Stimulated activated CD4-positive, alpha-beta T cell treated with anti-CD3 and anti-CD28 coated beads, Interleukin-1b, Interleukin-23, amount 100 ng/mL, for 24 hours (primary cell): Measurements from ENCODE around the gene FHIP1A.

Experiments used
- DNase-seq, 4 experiments: peaks; one replicate each; pipeline ENCODE4 v3.0.0-alpha.2; 2020; ENCODE audit warnings: low read depth in 4 of 4, low spot score in 1 of 4

Gene FHIP1A

DNA sequence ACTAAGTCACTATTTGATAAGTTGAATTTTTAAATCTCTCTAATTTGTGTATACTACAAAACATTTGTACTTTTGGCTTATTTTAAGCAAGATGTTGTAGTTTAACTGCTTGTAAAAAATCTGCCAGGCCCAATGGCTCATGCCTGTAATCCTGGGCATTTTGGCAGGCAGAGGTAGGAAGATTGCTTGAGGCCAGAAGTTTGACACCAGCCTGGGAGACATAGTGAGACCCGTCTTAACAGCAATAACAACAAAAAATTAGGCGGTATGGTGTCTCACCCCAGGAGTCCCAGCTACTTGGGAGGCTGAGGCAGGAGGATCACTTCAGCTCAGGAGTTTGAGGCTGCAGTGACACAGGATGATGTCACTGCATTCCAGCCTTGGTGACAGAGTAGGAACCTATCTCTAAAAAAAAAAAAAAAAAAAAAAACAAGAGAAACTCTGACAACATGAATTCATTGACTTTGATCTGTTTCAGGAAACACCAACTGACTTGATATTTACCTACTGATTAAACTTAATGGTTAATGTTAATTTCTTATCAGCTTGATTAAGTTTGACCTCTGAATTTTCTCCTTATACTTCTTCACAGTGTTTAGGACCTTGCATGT lies 8.9 kb downstream of the FHIP1A start:
- DNase-seq, result no peak

DNA sequence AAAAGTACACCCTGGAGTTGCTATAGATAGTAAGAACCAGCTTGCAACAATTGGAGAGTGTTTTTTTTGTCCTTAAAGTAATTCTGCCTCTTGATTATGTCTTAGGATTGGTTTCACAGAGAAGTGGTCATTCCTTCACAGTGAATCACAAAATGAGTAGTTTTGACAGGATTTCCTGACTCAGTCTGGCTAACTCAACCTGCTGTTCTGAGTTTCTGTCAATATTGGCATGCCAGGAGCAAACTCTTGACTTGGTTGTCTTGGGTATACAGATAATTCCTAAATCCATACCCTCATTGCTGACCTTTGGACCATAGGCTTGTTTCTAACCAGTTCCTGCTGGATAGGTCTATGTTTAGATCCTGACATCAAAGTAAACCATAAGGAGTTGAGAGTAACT lies 9.4 kb downstream of the FHIP1A start:
- no peak for DNase-seq

DNA sequence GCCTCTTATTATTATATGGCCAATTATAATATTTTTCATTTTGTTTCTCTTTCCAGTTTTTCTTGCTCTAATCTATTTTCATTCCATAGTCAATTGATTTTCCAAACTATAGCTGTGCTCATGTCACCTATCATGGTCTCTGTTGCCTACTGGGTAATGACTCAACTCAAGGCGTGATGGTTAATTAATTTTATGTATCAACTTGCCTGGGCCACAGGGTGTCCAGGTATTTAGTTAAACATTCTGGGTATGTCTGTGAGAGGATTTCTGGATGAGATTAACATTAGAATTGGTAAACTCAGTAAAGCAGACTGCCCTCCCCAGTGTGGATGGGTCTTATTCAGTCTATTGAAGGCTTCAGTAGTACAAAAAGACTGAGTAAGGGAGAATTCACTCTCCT lies 9.9 kb downstream of the FHIP1A start:
- DNase-seq, result no peak

DNA sequence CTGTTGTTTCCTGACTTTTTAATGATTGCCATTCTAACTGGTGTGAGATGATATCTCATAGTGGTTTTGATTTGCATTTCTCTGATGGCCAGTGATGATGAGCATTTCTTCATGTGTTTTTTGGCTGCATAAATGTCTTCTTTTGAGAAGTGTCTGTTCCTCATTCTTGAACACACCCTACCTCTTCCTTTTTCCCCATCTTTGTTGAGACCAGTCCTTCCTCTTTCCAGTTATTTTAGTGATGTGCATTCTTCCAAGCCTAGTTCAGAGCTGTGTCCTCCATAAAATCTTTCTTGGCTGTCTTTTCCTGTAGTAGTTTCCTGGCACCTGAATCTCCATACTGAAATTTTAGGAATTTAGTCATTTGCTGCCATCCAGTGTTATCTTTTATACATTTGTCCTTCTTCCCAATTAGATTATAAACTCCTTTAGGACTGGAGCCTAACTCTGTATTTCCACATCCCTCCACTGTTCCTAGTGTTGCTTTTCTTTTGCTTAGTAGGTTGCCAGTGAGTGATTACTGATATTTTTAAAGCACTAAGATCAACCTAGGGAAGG lies 11.4 kb downstream of the FHIP1A start:
- DNase-seq, result no peak

DNA sequence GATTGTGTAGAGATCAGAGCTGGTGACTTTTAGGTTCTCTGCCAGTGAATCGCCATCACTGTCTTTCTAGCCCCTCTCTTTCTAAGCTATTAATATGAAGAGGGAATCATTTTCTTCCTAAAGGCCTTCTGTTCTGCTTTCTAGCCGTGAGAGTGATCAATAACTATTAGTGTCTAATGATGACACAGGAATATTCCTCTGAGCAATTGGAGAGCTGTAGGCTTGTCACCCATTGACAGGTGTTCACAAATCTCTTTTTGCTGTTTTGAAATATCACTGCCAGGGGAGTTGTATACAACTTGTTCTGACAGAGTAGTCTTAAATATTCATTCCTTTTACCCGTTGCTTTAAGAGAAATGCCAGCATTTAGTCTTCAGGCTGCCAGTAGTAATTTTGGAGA lies 13.9 kb downstream of the FHIP1A start:
- DNase-seq, result no peak

DNA sequence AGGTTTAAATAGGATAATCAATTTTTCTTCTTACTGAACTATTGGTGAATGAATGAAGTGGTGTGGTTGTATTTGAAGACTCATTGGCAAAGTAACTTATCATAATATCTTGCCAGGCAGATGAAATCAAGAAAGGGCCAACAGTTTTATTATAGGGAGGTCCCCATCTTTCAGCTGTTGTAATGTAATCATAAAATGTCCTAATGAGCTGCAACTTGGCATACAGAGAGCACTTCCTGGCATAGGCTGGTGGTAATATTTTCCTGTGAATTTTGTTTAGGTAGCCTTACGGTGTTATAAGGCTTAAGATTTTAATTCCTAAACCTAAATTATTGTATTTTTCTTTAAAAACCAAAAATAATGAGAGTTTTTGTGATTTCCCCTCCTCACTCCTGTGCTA lies 17.5 kb downstream of the FHIP1A start:
- no peak for DNase-seq

DNA sequence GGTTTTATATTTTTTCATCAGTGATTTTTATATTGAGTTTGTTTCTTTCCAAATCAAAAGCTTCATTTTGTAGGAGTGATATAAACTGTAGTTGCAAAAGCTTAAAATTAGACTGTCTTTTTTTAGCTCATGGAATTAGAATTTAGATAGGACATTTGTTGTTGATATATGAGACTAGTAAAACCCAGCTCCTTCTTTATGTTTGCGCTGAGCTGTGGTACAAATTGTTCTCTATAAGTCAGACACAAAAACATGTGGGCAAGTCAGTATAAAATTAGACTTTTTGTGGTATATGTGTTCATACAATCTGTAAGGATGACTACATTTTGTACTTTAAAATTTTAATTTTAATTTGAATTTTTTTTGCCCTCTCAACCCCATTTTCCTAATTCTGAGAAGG lies 18.3 kb downstream of the FHIP1A start:
- no peak for DNase-seq

DNA sequence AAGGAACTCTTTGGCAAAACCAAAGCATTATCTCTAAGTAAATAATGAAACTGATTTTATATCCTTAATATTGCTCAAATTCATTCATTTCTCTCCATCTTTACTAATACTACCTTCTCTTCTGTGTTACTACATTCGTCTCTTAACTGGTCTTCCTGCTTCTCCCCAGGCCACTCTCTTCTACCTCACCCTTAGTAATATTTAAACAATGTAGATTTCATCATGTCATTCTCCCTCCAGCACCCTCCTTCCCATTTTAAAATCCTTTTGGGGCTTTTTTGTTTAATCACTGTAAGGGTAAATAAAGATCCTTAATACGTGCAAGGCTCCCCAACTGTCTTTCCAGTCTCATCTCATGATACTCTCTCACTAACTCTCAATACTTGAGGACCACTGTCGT lies 19.4 kb downstream of the FHIP1A start:
- DNase-seq, result no peak

DNA sequence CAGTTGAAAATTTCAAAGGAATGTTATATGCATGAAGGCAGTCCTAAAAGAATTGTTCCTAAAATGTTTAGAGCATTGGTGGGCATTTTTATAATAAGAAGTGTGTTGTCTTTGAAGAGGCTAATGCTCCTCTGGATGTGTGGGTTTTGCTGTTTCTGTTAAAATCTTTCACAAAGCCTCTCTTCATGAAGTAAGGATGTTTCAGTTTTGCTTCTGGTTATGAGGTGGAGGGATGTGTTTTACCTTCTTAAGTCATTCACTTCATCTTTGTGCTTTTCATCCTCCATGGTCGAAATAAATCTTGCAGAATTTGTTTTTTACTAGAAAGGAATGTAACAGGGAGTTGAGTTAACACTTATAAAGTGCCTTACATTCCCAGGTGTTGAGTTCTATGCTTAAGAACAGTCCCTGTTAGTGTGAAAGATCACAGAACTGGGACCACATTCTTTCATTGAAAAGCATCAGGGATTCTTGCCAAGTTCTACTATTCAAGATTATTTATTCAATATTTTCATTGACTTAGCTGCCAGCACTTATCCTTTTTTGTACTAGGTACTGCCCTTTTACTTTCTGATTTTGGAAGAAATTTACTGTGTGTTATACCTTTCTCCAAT lies 21.1 kb downstream of the FHIP1A start:
- no peak for DNase-seq

DNA sequence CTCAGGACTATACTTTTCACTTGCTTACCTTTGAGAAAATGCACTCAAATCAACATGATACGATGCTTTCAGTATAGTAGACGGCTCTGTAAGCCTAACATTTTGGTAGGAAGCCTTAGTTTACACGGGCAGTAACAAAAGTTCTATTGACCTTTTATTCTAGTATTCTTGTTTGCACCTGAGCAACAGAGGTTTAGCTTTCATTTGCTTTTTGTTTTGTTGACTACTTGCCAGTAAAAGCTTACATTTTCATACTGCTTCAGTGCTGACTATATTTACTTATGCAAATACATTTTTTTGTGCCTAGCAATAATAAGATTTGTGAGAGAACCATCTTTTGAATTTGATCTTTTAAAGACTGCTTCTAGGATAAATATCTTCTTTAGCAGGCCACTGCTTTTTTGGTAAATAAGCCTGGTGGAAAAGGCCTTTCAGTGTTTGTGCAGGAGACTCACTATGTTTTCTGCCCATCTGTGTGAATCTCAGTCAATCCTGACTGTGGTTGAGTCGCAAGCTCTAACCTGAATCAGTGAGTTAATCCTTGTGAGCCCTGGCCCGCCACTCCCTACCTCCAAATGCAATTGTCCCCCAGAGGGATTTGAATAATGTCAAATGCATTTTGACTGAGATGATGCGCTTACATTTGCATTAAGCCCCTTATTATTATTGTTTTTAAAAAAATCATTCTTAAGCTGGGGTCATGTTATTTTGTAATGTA lies 21.9 kb downstream of the FHIP1A start:
- DNase-seq, result no peak

DNA sequence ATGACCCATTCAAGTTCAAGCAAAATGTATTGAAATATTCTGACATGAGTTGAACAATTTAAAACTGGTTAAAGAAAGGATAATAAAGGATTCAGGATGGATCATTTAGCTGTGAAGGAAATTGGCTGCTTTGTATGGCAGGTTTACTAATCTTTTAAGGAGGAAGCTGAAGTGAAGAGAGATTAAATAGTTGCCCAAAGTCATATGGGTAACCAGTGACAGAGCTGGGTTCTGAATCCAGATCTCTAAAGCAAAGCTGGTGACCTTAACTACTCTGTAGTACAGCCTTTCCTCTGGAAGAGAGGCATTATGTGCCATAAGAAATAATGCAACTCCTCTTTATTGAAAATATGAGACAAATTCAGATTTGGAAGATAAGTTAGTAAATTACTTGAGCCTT lies 22.8 kb downstream of the FHIP1A start:
- no peak for DNase-seq

DNA sequence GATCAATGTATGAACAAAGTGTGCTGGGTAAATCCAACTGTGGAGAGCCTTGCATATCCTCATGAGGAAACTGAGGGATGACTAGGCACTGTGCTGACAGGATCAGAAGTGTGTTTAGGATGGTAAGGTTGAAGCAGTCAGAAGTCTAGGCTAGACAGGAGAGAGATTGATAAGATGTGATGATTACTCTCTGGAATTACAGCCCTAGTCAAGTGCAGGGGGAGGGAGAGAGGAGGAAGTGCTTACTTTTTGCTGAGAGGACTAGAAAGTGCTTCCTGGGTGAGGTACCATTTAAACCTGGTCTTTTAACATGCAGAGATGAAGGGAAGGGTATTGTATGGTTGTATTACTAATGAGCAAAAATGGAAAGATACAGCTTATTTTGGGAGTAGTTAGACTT lies 23.7 kb downstream of the FHIP1A start:
- no peak for DNase-seq

DNA sequence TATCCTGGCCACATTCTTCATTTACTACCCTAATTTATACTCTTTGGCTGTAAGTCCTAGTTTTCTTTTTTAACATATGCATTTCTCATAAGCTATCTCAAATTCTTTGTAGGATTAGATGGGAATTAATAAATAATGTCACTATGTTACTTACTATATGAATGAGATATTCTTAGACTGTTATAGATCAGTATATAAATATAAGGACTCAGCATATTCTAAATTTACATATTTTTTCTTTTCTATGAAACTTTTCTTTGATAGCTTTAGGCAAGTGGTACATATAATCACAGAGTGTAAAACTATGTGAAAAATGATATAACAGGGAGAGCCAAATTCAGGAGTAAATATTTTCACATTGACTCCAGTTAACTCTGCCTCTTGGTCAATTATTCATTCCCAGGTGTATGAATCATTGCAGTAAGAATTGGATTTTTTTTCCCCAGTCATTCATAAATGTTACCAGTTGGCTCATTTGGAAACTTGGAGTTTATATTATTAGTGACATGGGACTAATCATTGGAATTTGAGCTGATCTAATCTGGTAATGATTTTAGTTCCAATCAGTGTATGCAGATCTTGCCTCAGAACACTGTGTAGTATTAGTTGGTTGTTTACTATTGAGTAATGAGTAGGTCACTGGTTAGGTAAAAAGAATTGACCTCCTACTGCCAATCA lies 25.3 kb downstream of the FHIP1A start:
- no peak for DNase-seq

DNA sequence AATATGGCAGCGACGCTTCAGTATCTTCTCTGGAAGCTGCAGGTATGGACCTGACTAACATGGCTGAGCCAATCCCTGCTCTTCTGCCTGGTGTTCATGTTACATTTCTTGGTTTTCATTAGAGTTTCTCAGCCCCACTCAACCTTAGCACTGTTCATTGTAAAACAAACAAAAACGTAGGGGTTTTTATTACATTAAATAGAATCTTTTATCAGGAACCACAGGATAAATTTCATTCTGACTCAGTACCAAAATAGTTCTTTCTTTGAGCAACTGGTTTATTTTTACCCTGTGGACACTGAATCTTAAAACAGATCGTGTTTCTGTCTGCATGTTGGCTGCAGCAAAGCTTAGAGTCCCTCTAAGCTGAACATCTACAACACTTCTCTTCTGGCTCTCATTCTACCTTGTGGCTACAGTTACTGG lies 27.1 kb downstream of the FHIP1A start:
- no peak for DNase-seq

DNA sequence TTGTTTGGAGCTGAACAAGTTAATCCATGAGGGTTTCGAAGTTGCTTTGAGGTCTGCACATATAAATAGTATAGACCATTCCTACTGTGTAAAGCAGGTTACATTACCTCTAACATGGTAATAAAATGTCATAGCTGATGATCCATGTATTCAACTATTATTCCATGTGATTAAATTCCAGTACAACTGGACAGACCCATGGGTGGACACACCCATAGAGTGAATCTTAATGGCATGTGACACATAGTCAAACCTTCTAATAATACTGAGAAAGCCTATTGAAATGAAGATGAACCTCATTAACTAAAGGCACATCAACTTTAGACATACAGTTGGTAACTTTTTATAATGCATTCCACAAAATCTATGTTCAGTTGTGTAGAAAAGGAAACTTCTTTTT lies 28.5 kb downstream of the FHIP1A start:
- no peak for DNase-seq

DNA sequence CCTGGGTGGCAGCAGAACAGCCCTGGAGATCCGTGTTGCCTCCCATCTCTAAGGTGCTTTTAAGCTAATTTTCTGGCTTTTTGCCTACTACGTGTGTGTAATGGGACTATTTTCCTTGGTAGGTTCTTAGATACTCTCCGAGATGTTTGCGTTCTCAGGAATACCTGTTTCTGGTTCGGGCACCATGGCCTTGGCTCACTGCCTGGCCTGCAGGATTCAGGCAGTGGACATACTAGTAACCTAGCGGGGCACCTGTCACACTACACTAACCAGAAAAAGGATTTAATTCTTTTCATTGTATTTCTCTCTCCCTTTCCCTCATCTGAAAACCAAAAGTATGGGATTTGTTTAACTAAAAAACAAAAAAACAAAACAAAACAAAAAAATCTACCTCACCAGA lies 29.2 kb downstream of the FHIP1A start:
- DNase-seq, result no peak

DNA sequence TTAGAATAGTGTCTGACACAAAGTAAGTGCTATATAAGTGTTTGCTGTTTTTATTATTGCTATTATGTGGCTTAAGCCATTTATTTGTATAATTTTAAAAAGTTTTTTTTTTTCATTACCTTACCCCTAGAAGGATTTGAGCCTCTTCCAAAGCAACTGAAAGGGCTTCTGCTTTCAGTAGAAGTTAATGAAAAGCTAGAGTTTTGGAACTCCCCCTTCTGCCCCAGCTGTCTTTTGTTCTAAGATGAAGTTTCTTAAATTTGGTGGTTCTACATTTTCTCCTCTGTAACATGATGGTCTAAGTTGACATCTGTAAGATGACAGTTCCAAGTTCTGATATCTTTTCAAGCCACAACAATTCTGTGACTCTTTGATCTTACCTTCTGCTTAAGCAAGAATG lies 30.3 kb downstream of the FHIP1A start:
- no peak for DNase-seq

DNA sequence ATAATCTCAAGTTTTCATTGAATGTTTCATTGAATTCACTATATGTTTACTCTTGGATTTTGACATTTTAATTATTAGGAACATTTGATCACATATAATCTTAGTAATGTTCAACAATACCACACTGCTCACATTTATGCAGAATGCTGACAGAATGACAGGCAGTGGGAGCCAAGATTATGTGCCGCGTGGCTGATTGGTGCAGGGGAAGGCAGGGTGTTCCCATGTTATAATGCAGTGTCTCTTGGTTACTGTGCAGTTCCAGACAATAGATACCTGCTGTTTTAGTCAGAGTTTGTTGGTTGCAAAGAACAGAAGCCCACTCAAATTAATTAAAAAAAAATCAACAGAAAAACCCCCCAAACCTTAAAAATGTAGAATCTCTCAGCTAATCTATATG lies 33.0 kb downstream of the FHIP1A start:
- DNase-seq, result no peak

DNA sequence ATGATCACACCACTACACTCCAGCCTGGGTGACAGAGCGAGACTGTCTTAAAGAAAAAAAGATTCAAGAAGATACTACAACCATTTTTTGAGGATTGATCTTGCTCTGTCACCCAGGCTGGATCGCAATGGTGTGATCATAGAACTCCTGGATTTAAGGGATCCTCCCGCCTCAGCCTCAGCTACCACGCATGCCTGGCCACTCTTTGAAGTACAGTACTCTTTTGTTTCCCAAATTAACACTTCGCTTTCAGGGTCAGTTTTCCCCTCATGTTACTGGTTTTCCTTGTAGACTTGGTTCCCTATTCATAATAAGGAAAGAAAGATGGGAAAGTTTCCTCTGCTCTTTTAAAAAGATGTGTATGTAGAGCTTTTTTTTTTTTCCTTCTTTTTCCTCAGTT lies 34.3 kb downstream of the FHIP1A start:
- DNase-seq, result no peak

DNA sequence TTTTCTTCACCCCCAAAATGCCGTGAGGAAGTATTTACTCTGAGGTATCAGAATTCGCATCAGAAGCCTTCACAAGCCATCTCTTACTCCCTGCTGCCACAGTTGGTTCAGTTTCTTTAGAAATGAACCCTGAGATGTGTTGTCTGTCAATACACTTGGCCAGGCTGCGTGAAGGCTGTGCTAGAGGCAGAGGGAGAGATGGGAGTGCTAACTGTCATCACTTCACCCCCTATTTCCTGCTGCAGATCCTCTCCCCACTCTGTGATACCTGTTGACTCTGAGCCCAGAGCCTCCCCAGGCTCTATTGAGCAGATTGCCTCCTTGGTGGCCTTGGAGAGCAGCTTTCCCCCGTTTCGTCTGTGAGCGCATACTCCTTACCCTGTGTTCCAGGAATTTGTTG lies 34.8 kb downstream of the FHIP1A start:
- DNase-seq, result no peak

DNA sequence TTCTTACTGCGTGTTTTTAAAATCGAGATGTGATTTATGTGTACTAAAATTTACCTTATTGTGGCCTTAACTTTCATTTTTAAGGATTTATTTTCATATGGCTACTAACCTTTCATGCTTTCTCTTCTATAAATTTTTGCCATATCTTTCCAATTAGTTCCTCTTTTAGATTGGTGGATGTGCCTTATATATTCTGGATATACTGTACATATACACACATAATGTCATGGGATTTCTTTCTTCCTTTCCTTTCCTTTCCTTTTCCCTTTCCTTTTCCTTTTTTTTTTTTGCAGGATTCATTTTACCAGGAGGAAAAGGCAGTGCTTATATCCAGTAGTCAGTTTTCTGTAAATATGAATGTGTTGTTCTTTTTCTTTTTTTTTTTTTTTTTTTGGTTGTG lies 37.2 kb downstream of the FHIP1A start:
- DNase-seq, result no peak

DNA sequence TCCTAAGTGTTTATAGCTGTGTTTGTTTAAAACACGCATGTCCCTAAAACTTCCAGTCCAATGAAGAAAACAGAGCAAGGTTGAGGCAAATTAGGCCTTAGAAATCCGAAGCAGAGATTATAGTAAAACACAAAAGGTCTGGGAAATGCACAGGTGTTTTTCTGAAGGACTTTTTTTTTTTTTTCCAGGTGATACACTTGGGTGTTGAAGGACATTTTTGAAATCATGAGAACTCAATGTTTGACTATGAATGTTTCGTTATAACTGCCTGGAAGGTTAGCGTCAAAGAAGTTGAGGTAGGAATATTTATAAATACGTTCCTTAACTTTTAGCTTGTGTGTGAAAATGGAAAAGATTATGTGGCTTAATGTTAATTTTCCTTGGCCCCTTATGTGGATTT lies 45.5 kb downstream of the FHIP1A start:
- no peak for DNase-seq
